Measurements from ENCODE around the gene ABLIM2.

Gene ABLIM2

DNA sequence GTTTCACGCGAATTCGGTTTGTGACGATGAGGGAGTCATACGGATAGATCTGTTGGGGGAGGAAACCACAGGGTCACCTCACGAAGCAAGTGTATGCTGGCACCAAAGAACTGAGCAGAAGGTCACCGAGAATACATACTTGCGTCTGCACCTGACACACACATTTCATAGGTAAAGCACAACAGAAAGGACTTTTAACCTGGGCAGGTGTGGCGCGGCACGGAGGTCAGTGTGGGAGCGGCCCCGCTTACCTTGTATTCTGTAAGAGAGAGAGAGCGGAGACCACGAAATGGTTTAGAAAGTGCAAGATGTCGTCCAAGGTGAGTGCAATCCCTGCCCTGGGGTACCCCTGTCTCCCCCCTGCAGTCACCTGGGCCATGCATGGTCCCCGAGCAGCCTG, 175.3 kb downstream of the ABLIM2 start:
- TF ChIP-seq, protein P1, sequence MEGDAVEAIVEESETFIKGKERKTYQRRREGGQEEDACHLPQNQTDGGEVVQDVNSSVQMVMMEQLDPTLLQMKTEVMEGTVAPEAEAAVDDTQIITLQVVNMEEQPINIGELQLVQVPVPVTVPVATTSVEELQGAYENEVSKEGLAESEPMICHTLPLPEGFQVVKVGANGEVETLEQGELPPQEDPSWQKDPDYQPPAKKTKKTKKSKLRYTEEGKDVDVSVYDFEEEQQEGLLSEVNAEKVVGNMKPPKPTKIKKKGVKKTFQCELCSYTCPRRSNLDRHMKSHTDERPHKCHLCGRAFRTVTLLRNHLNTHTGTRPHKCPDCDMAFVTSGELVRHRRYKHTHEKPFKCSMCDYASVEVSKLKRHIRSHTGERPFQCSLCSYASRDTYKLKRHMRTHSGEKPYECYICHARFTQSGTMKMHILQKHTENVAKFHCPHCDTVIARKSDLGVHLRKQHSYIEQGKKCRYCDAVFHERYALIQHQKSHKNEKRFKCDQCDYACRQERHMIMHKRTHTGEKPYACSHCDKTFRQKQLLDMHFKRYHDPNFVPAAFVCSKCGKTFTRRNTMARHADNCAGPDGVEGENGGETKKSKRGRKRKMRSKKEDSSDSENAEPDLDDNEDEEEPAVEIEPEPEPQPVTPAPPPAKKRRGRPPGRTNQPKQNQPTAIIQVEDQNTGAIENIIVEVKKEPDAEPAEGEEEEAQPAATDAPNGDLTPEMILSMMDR (IDR thresholded peaks at IDR 0.05; ENCODE audit: insufficient read depth, missing control alignments): no peak
- no peak for DNase-seq (ENCODE audit: insufficient read length, low spot score)
- FAIRE-seq: no peak

DNA sequence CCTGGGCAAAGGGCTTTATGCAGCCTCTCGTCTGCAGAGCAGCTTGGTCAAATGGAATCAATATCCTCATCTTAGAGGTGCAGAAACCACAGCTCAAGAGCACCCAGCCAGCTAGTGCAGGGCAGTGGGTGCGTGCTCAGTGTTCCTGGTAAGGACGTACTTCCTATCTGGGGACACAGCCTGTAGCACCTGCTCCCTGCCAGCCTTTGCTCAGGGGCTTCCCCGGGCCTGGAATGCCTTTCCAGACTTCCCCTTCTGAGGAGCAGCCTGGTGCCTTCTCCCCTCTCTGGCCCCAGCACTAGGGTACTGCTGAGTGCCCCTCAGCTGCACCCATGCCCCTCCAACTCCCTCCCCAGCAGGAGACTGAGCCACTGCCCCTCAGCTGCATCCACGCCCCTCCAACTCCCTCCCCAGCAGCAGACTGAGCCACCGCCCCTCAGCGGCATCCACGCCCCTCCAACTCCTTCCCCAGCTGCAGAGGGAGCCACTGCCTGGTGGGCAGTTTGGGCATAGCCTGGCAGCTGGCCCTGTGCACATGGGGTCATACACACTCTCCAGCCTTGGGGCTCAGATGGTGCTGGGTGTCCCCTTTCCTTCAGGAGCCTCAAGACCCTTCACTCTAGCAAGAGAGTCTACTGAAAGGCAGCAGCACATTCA, 176.7 kb downstream of the ABLIM2 start:
- DNase-seq (ENCODE audit: insufficient read length, low spot score): no peak
- FAIRE-seq: no peak
- TF ChIP-seq, protein P1 (IDR thresholded peaks at IDR 0.05; ENCODE audit: insufficient read depth, missing control alignments): no peak

DNA sequence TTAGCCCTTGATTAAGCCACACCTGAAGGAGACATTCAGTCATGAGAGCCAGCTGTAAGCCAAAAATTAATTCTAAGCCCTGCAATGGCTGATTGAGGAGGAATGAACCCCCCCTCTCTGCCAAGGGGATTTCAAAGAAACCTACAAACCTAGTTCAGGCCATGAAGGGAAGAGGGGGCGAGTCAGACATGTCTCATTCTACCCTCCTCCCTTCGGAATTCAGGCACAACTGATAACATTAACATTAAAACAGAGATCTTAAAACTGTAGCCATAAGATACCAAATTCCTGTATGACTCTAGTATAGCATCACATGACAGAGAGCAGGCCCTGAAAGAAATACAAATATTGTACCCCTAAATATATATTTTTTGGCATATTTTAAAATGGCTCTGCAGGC, 178.6 kb downstream of the ABLIM2 start:
- DNase-seq (ENCODE audit: insufficient read length, low spot score) (no peak), FAIRE-seq (no peak)
- TF ChIP-seq, protein P1 (IDR thresholded peaks at IDR 0.05; ENCODE audit: insufficient read depth, missing control alignments): no peak

DNA sequence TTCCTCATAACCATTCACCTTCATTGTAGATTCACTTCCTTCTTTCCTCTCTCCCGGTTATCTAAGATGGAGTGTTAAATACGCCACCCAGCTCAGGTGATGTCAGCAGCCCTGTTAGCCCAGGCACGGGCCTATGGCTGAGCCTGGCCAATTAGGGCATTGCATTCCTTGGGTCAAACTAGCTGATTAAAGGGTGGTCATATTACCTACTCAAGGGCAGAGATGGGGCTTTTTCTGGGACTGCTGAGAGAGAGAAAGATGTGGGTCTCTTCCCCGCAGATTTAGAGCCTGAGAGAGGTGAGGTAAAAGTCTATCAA, 179.0 kb downstream of the ABLIM2 start:
- FAIRE-seq (no peak), DNase-seq (ENCODE audit: insufficient read length, low spot score) (no peak)
- TF ChIP-seq, protein P1 (IDR thresholded peaks at IDR 0.05; ENCODE audit: insufficient read depth, missing control alignments): no peak

DNA sequence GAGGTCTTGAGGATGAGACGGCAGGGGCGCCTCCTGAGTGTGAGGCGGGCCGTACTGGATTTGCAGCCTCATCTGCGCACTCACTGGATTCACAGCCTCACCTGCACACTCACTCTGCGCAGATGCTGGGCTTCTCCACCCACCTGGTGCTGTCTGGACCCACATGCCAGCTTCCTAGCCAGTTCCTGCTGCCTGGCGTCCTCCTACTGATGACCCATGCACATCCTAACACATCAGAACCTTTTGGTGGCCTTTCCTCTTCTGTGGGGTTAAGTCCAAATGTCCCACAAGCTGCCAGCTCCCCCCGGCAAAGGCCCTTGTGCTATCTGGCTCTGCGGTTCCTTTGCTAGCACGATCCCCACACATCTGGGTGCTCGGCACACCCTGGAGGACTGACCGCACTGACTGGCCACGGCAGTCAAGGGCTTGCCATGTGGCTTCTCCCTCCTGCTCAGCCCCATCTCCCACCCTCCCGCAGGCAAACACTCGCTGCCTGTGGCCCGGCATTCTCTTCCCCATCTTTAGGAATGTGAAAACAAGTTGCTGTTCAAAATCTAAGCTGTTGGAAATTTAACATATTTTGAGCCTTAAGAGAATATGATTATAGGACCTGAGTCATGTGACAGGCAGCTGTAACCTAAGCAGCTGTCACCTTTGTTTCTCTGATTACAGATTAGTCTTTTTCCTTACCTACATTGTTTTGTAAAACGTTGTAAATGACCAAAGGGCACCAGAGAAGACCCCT, 179.5 kb downstream of the ABLIM2 start:
- no peak for DNase-seq (ENCODE audit: insufficient read length, low spot score)
- TF ChIP-seq, protein P1 (IDR thresholded peaks at IDR 0.05; ENCODE audit: insufficient read depth, missing control alignments): no peak
- no peak for FAIRE-seq

DNA sequence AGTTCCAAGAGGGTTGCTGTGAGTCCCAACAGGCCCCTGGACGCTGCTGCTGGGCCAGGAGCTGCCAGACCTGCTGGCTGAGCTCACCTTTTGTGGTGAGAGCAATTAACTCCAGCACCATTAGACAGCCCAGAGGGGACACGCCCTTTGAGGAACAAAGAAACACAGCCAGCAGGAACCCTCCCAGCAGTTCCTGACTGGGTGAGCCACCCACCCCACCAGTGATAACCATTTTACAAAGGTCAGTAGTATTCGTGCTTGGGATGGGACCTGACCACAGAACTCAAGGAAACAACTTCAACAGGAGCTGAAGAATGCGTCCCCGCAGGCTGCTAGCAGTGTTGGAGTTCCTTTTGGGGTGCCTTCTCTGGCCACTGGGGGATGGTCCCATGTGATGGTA, 180.1 kb downstream of the ABLIM2 start:
- TF ChIP-seq, protein P1 (IDR thresholded peaks at IDR 0.05; ENCODE audit: insufficient read depth, missing control alignments): no peak
- DNase-seq (ENCODE audit: insufficient read length, low spot score) (no peak), FAIRE-seq (no peak)

DNA sequence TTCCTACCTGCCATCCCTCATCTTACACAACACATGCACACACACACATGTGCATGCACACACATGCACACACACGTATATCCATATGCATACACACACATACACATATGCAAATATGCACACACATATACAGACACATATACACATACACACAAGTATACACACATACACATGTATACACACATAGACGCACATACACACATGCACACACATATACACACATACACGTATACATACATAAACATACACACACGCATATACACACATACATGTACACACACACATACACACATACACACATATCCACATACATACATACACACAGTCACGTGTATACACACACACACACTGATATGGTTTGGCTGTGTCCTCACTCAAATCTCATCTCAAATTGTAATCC, 182.0 kb downstream of the ABLIM2 start:
- no peak for DNase-seq (ENCODE audit: insufficient read length, low spot score)
- TF ChIP-seq, protein P1 (IDR thresholded peaks at IDR 0.05; ENCODE audit: insufficient read depth, missing control alignments): no peak
- FAIRE-seq: no peak

Data from D721Med (cell line).